HG03175 (cell line): ENCODE results near the gene PHACTR1.

Experiments used
- ATAC-seq: cut with Tn5 transposase; IDR thresholded peaks from one replicate; pipeline ENCODE4 v1.9.1; 2021; ENCODE audit warnings: mild to moderate bottlenecking, moderate library complexity; ENCODE audit not compliant: unreplicated experiment

PHACTR1 gene

DNA sequence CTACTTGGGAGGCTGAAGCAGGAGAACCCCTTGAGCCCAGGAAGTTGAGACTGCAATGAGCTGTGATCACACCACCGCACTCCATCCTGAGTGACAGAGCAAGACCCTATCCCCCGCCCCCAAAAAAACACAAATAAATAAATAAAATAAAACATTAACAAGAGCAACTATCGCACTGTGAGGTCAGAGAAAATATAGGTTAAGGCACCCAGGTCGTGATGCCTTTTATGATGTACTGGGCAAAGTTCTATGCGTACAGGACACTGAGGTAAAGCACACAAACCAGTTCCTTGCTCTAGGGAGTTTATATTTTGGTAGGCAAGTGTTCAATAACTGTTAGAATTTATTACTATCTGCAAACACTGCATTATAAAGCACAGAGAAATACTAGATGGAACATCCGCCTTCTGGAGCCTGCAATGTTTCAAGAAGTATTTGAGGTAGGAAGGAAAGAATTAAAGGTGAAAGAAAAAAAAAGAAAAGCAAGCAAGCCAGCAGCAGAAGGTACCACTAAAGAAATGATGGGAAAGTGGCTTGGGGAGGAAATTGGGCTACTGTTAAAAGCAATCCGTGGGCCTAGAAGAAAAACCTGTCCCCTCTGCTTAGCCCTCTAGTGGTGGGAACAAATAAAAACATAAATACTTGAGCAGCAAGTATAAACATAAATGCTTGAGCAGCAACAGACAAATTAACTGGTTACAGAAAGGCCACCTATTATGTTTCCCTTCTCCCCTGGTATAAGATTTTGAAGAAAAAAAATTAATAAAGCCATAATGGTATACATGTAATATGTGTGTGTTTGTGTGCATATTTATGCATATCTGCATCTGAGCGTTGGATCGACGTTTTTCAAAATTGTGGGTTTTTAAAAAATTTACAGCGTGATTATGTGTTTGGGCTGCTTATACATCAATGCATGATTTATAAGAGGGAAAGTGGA is 128.0 kb downstream of the PHACTR1 start:
- ATAC-seq: no peak

DNA sequence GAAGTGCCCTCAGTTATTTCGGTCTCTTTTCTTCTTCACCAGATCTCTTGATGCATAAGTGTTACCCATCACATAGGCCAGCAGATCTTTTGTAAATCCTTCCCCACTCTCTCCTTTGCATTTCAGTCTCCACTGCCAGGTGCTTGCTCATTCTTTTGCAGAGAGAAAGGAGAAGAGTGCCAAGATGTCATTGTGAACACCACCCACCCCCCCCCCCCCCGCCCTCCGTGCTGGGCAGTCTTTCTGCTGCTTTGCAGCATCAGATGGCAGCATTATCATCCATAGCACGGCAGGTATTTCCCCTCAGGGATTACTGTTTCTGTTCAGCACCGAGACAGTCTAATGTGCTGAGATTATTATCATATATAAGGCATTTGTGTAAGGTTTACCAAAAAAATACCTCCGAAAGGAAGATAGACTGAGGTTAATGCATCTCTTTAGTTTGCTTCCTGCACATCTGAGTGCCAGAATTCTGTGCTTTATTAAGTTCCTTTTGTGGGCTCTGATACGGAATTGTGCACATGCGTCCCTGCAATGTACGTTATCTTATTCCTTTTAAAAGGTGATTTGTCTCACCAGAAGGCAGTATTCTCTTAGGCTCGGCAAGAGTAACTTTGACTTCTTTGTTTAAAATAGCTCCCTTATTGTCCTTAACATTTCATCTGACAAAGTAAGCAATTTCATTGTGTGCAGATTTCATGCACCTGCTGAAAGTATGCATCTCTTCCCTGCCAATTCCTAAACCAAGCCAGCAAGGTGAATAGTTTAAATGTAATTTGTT is 128.8 kb downstream of the PHACTR1 start:
- no peak for ATAC-seq

DNA sequence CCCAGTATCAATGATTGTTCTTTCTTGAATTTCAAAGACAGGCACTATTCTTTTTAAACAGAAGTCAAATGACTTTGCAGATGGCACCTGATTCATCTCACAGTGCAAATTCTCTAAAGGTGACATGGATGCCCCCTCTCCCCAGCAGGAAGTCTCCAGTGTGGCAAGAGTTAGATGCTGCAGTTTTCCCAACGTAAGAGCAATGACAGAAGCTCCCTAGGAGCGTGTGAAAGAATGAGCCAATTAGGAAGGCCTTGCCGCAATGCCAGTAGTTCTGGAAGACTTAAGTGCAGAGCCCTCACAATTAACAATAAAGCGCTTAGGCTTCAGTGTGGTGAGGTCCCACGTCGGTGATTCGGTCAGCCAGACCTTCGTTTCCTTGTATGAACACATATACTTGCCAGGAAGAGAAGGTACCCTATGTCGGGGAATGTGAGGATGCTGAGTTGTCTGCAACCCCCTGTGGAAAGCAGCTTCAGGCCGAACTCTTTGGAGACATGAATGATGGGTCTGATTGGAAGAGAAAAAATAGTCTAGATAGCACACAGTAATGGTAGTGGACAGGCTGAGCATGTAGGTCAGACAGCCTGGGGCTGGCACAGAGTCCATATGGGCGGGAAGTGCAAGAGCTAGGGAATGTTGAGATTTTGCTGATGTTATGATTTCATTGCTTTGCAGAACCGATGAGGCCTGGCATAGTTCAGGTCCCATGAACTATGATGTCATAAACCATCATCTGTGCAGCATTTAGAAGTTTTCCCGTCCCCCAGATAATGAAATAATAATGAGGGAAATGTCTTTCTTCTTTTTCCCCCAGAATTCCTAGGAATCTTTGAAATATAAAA is 132.6 kb downstream of the PHACTR1 start:
- no peak for ATAC-seq

DNA sequence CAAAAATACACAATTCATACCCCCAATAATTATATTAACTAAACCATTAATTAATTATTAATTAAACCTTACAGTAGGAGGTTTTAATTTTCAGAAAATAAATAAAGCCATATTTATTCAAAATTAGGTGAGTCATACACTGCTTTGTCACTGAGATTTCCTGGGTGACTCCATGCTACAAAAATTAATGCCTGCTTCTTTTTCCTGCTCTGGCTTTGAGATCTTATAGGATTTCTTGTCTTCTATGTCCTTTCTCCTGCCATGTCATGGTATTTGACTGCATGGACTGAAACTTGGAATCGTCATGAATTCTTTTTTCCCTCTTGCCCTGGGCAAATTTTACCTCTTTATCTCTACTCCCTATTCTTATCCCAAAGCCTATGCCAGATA is 133.2 kb downstream of the PHACTR1 start:
- no peak for ATAC-seq

DNA sequence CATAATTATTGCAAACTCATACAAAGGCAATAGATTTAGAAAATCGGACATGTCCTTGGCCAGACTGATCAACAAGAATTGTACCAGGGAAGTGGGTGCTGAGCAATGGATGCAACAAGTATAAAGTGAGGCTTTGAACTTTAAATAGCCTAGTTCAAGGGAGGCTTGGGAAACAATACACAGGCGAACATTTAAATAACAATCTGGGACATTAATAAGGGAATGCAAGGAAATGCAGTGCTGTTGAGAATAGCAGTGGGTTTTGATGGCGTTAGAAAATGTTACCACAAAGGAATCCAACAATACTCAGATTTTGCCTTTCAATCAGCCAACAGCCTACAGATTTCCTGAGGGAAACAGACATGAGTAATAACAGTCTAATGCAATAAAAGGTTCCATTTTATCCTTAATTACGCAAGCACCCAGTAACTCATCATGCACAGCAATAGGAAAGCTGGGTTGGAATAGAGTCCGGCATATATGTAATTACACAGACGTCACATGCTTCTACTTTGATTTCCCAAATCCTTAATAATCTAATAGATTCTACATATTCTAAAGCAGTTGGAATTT is 134.6 kb downstream of the PHACTR1 start:
- ATAC-seq: no peak

DNA sequence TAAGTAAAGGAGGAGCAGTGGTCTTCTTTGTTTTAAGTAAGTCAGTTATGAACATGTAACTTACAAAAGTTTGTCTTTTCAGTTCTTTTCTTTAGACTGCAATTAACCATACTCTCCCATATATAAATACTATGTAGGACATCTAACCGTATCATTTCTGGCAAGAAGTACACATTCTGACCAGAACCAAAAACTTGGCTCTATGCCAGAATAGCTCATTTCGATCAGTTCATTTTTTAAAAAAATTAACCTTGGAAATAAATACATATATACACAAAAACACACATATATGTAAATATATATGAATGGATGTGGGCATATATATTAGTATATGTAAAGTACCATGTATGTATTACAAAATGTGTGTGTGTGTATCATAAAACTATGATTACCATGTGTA is 145.0 kb downstream of the PHACTR1 start:
- no peak for ATAC-seq

DNA sequence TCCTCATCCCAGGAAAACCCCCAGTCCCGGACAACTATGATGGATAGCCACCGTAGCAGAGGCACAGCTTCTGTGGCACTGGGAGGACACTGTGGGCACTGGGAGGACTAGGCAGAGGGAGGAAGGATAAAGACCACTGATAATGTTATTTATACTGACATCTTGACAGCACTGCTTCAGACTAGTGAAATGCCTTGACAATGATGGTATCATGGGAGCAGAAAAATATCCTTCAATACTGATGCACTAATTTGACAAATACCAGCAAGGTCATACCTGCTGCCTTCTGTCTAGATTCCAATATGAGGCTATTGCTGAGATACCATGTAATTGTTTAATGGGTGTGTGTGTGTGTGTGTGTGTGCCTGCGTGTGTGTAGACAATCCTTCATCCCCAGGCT is 148.6 kb downstream of the PHACTR1 start:
- no peak for ATAC-seq

DNA sequence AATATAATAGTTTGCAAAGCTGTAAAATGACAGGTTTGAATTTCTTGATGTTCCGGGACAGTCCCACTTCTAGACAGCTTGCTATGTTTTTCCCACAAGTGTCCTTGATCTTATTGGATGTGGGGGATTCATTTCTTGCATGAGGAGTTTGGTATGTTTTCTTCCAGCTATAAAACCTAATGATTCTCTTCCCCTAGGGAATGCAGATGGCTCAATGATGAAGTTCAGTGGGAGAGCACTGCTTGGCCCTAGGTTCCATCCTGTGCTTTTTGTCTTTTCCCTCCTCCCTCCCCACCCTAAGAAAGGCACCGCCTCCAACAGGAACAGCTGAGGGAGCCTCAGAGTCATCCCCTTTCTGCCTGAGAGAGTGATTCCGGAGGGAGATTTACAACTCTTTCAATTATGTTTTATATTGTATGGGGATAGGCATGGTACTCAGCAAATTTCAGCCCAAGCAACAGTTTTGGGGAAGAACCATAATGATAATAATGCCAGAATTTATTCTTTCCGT is 149.2 kb downstream of the PHACTR1 start:
- ATAC-seq: no peak

DNA sequence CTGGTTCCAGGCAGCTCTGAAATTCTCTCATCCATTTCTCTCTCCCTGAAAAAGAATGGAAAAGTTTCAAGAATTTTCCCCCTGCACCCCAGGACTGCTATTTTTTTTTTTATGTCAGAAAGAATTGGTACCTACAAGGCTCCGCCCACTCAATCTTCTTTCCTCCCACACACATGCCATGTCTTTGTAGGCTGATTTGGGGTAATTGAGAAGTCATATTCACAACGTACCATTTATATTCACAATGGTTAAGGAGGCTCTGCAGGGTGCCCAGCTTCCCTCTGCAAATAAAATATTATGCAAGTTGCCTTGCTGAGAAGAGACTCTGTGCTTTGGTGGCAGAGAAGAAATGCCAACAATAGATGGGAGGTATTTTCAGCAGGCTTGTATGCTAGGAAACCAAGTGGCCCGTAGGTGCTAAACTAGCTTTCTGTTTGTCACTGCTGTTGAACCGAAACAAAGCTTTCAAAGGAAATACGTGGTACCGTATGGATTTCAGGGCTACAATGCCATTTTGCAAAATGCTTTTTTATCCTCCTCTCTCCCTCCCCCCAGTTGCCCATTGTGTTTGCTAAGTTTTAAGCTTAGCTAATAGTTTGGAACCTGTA is 150.0 kb downstream of the PHACTR1 start:
- ATAC-seq: no peak

DNA sequence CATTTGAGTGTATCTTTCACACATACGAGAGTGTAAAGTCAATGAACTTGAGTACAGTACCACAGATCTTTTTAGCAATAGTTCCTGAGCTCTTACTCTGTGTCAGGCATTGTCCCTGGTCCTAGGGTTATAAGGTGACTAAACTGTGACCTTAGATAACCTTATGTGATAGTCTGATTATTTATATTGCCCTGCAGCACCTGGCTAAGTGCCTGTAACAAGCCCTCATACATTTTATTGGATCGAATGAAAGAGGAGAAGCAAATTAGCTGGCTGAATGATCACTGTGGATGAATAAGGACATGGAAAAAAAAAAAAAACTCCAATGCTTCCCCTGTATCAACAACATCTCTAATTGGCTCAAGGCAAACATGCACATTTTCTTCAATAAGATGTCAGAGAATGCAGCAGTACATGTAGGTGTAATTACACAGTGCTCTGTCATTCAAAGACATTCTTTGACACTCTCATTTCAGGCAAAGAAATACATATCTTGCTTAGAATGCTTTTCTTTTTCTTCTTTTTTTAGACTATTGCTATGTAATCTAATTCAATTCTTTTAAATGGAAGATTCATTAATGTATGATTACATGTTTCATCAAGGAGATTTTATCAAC is 153.4 kb downstream of the PHACTR1 start:
- ATAC-seq: no peak

DNA sequence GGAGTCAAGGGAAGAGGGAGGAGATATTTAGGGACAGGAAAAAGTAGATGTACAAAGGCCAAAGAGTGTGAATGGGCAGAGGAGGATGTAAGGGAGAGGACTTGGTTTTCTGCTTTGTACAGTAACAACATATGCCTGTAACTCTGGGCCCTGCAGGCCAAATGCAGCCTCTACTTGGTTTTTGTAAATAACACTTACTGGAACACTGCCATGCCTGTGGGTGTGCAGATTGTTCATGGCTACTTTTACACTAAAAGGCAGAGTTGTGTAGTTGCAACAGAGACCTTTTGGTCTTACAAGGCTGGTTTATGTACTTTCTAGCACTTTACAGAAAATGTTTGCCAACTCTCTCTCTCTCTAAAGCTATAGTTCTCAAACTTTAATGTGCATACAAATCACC is 157.1 kb downstream of the PHACTR1 start:
- ATAC-seq: no peak

DNA sequence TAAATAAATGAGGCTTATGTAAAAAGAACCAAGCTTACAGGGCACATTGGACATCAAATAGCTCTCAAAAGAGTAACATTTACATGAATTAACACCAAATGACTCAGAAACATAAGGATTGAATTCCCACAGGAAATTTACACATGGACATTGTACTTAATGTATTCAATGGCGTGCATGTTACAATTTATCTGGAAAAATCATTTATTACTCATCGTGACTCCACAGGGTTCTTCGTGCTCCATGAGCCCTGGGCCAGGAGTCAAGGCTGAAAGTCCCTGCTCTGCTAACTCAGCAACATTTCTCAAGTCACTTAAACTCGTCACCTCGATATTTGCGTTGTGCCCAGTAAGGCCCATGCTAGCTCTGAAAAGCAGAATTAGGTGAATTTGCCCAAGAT is 158.5 kb downstream of the PHACTR1 start:
- no peak for ATAC-seq

DNA sequence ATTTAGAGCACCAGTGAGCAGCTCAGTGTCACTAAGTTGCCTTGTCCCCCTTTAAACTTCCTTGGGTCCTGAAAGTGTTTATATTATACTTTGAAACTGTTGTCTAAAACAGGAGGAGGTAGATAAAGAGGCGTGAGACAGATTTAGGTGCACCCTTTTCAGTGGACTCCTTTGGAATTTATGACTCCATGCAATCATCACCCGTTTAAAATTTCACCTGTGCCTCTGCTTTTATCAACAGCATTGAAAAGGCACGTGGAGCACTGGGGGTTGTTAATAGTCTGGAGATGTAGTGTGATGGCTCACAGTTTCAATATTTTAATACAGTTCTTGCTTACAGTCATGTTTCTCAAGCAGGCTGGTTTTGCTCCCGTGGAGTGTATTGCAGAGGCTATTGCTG is 162.2 kb downstream of the PHACTR1 start:
- ATAC-seq: no peak

DNA sequence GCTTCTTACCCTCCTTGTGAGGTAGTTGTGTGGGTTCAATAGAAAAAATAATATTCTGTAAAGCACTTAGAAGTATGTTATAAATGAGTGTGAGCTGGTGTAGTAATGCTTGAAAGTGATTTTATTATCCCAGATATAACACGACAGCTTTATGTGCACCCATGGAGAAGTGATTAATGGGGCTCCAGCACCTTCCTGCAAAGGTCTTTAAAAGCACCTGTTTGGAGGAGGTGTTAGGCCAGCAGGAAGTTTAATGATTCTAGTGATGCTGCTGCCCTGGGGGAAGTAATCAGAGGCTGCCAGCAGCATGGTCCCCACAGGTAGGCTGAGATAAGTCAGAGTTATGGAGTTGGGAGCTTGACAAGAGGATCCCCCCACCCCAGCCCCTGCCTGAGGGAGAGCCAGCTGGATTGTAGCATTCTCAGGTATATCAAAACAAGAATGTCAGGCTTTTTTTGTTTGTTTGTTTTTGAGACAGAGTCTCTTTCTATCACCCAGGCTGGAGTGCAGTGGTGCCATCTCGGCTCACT is 166.3 kb downstream of the PHACTR1 start:
- no peak for ATAC-seq

DNA sequence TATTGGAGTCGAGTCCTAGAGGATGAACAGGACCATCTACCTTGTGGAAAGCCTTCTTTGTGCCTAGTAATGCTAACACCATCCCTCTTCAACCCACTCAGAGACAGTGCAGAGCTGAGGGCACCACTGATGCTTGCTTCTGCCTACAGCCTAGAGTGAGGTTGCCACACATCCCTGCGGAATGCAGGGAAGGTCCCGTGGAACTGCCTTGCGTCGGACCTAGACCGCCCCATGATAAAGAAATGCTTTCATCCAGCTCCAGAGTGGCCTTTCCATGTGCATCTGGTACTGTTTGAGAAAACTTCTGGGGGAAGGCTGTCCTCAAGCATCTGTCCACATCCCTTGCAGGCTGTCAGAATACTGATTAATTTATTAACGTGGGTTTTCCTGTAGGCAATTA is 168.4 kb downstream of the PHACTR1 start:
- no peak for ATAC-seq

DNA sequence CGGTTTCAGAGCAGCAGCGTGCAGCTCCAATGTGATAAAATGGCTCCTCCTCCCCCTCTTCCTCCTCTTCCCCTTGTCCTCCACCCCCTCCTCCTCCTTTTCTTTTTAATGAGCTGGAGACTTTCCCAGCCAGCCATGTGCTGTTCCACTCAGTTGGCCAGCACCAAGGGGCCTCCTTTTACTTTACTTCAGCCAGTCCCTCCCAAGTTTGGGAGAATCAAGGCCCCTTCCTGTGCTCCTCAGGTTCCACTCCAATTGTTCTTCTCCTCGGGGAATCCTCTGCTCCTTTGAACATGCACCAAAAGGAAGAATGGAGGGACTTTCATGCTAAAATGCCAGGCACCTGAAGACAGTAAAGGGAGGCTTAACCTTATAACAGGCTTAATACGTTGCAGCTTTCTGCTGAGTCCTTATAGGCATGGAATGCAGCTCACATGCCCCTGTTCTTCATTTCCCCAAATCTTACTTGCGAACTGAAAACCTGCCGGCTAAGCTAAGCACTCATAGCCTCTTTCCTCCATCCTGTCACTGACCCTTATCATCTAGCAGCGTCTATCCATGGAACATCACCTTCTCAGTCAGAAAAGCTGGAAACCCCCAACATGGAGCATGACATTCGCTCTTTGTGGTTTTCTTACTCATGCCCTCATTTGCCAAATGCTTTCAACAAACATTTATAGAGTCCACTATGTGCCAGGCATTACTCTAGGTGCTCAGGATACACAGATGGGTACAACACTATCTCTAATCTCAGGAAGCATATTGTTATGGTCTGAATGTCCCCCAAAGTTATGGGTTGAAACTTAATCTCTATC is 170.6 kb downstream of the PHACTR1 start:
- no peak for ATAC-seq

DNA sequence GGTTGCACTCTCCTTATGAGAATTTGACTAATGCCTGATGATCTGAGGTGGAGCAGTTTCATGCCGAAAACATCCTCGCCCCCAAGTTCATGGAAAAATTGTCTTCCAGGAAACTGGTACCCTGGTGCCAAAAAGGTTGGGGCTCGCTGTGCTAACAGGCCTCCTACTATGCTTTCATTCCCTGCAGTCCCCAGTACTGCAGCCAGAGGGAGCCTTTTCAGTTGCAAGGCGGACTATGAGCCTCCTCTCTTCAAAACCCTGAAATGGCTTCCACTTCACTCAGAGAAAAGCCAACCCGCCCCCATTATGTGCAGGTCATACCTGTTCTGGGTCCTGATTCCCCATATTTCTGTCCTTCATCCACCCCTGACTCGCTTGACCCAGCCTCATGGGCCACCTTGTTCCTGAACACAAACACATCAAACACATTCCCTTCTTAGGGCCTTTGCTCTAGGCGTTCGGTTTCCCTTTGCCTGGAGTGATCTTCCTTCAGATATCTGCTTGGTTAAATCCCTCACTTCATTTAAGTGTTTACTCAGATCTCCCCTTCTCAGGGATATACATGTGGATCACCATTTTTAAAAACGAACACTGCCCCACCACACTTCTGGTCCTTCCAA is 173.7 kb downstream of the PHACTR1 start:
- ATAC-seq: no peak

DNA sequence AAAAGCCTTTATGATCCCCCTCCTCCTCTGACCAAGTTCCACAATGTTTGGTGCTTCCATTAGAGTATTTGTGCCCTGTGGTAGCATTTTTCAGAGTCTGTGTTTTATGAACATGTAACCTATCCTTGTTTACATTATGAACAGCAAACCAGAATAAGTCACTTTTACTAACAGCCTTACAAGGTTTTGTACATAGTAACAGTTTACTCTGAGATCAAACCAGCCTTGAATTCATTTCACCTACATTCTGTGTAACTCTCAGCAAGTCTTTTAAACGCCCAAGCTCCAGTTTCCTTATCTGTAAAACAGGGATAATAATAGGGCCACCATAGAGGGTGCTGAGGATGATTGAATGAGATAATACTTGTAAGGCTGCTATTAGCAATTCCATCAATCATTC is 175.0 kb downstream of the PHACTR1 start:
- ATAC-seq: no peak
